K562 (cell line): ENCODE measurements around the gene TIPARP. TPM values are rescaled to one million over a fixed set of nuclear protein-coding genes. Genes with fewer than 3 reads are reported as not detected.

Experiments
- ATAC-seq: fragments of 200-7000 bp; cut with Tn5 transposase; 3 replicates; pipeline ENCODE4 v1.9.1; 2020; ENCODE audit warnings: moderate library complexity
- BruUV-seq: library from RNA; stranded (reverse); fragments of 400-500 nt; replicated peaks from 2 replicates; lab custom pipeline; 2021; lab: Mats Ljungman, UMichigan
- CTCF ChIA-PET: fragments of 300-600 bp; formaldehyde crosslinking; extraction: SDS; loops from one replicate; lab custom pipeline; 2021; ENCODE audit warnings: low intra/inter-chr PET ratio; lab: Yijun Ruan, JAX
- POLR2A ChIA-PET: fragments of 300-600, 350-650 bp; sonication (Branson Sonifier 250); formaldehyde crosslinking; extraction: SDS; loops from one replicate; lab custom pipeline; 2021; ENCODE audit warnings: antibody characterized with exemption, inconsistent platforms; lab: Yijun Ruan, JAX
- DNase-seq, 4 experiments: peaks; one replicate each; pipeline versions ENCODE4 v3.0.0 to v3.0.0-alpha.2; 2011 to 2018; ENCODE audit warnings: low spot score in 3 of 4, mixed read lengths in 3 of 4; ENCODE audit errors: extremely low read depth in 1 of 4
- FAIRE-seq: peaks from 2 replicates; lab custom pipeline; 2011; peaks lifted over from hg19 to GRCh38; lab: Jason Lieb, UNC
- H2AFZ ChIP-seq: 2 replicates; pipeline ENCODE4 v1.6.0; 2011; ENCODE audit warnings: low read depth, low read length, control low read depth, inconsistent platforms
- H3K27ac ChIP-seq: fragments of 200-600 bp; 3 replicates; pipeline ENCODE4 v1.8.0; 2011; ENCODE audit warnings: low read depth, mild to moderate bottlenecking, control low read depth, inconsistent platforms, low read length, moderate library complexity, mixed read lengths; ENCODE audit errors: extremely low read depth
- H3K27me3 ChIP-seq, 2 experiments: fragments of 300-600 bp in 1 of 2; 2 replicates in 1 of 2; 3 replicates in 1 of 2; pipeline versions ENCODE4 v1.6.0 to v1.8.0; 2011; ENCODE audit warnings: inconsistent platforms in 2 of 2, low read length in 2 of 2, mild to moderate bottlenecking in 1 of 2, mixed read lengths in 1 of 2, moderate library complexity in 1 of 2; ENCODE audit not compliant: control insufficient read depth in 2 of 2, insufficient read depth in 2 of 2
- H3K36me3 ChIP-seq: fragments of 300-600 bp; 3 replicates; pipeline ENCODE4 v1.8.0; 2011; ENCODE audit warnings: mild to moderate bottlenecking, low read length, inconsistent platforms; ENCODE audit not compliant: control insufficient read depth, insufficient read depth
- H3K4me1 ChIP-seq, 2 experiments: fragments of 200-600 bp in 1 of 2; replicated peaks in 1 of 2; 2 replicates in 1 of 2; 3 replicates in 1 of 2; pipeline versions ENCODE4 v1.5.1 to v1.8.0; 2011; ENCODE audit warnings: inconsistent platforms in 2 of 2, low read length in 2 of 2, mild to moderate bottlenecking in 1 of 2, mixed read lengths in 1 of 2, moderate library complexity in 1 of 2; ENCODE audit not compliant: control insufficient read depth in 2 of 2, insufficient read depth in 2 of 2
- H3K4me2 ChIP-seq: 2 replicates; pipeline ENCODE4 v1.6.1; 2011; ENCODE audit warnings: low read length, control low read depth, inconsistent platforms, mixed read lengths; ENCODE audit not compliant: insufficient read depth
- H3K4me3 ChIP-seq: fragments of 200-600 bp; sonication (generic), shearing (Covaris generic); 2 replicates; pipeline ENCODE4 v1.5.1; 2016; ENCODE audit warnings: control low read depth, inconsistent platforms
- H3K79me2 ChIP-seq: fragments of 200-600 bp; 3 replicates; pipeline ENCODE4 v1.8.0; 2011; ENCODE audit warnings: low read length, inconsistent platforms; ENCODE audit not compliant: control insufficient read depth, insufficient read depth
- H3K9ac ChIP-seq, 2 experiments: 2 replicates each; pipeline versions ENCODE4 v1.6.0 to v1.6.1; 2011; ENCODE audit warnings: low read depth in 2 of 2, low read length in 2 of 2, control low read depth in 1 of 2, inconsistent platforms in 1 of 2, mild to moderate bottlenecking in 1 of 2, mixed read lengths in 1 of 2; ENCODE audit not compliant: insufficient read depth in 1 of 2
- H3K9me1 ChIP-seq: one replicate; pipeline ENCODE4 v1.6.0; 2011; ENCODE audit warnings: inconsistent platforms, mild to moderate bottlenecking, low read length, moderate library complexity; ENCODE audit not compliant: control insufficient read depth, insufficient read depth
- H3K9me3 ChIP-seq: replicated peaks from 2 replicates; pipeline ENCODE4 v1.5.1; 2011; ENCODE audit warnings: low read depth, low read length, inconsistent platforms; ENCODE audit not compliant: control insufficient read depth, insufficient read depth
- H4K20me1 ChIP-seq: replicated peaks from 2 replicates; pipeline ENCODE4 v1.6.1; 2011; ENCODE audit warnings: low read length, inconsistent platforms, mixed read lengths; ENCODE audit not compliant: control insufficient read depth, insufficient read depth
- ARID2 ChIP-seq: fragments of 450-650 bp; IDR thresholded peaks from 2 replicates; pipeline ENCODE4 v1.6.1; 2017; ENCODE audit warnings: antibody characterized with exemption, mild to moderate bottlenecking
- CBX1 ChIP-seq: sonication (generic); IDR thresholded peaks from 2 replicates; pipeline ENCODE4 v1.6.1; 2016; ENCODE audit warnings: antibody characterized with exemption, low read depth, mild to moderate bottlenecking
- CREM ChIP-seq: IDR thresholded peaks from 2 replicates; pipeline ENCODE4 v1.6.1; 2014; ENCODE audit warnings: antibody characterized with exemption, low read depth
- GATAD2A ChIP-seq: fragments of 450-650 bp; IDR thresholded peaks from 2 replicates; pipeline ENCODE4 v1.6.1; 2017
- GMEB1 ChIP-seq: fragments of 250-450 bp; sonication (Bioruptor Pico); IDR thresholded peaks from 2 replicates; pipeline ENCODE4 v1.4.0; 2020; ENCODE audit warnings: mild to moderate bottlenecking
- HDAC3 ChIP-seq: fragments of 450-650 bp; IDR thresholded peaks from 2 replicates; pipeline ENCODE4 v1.6.1; 2018; ENCODE audit warnings: borderline replicate concordance, mild to moderate bottlenecking, moderate library complexity; ENCODE audit not compliant: partially characterized antibody
- ZNF23 ChIP-seq: fragments of 250-450 bp; sonication (Bioruptor Pico); IDR thresholded peaks from 2 replicates; pipeline ENCODE4 v1.4.0; 2020; ENCODE audit warnings: mild to moderate bottlenecking
- ZNF699 ChIP-seq: fragments of 250-450 bp; sonication (Bioruptor Pico); IDR thresholded peaks from 2 replicates; pipeline ENCODE4 v1.8.0; 2021; ENCODE audit warnings: mild to moderate bottlenecking, moderate library complexity; ENCODE audit not compliant: insufficient replicate concordance
- in situ Hi-C: fragments of 300-500 bp; cut with MboI; formaldehyde crosslinking; loops from 4 replicates; pipeline ENCODE4 v1.15.0; 2018; ENCODE audit warnings: inconsistent platforms, mixed read lengths
- intact Hi-C: fragments of 100-400 bp; cut with micrococcal nuclease; formaldehyde crosslinking; loops from 2 replicates; pipeline ENCODE4 v1.14.2; 2022
- polyA plus RNA-seq, 8 experiments: library from polyadenylated mRNA; depleted of rRNA in 4 of 8; stranded (reverse) in 5 of 8; unstranded in 3 of 8; fragments of >200 nt; fragmentation: Nextera tagmentation in 2 of 8; fragmentation: Illumina TruSeq in 1 of 8; extraction: Ambion mirVana in 2 of 8; extraction: Trizol in 1 of 8; gene quantifications; 2 replicates each; pipeline versions ENCODE4 v1.2.1 to v1.2.3, GENCODE V29; 2011 to 2014; ENCODE audit warnings: inconsistent platforms in 1 of 8, missing spikeins in 1 of 8
- total RNA-seq, 7 experiments: library from RNA; depleted of rRNA in 6 of 7; stranded (reverse); fragments of >200 nt in 6 of 7; fragmentation: Illumina TruSeq in 2 of 7; extraction: Trizol in 2 of 7; gene quantifications; 2 replicates each; pipeline versions ENCODE4 v1.2.1 to v1.2.3, GENCODE V29; 2011 to 2021; ENCODE audit warnings: low replicate concordance in 1 of 7
- TF ChIP-seq, protein P1 (sequence below): fragments of 450-650 bp; IDR thresholded peaks from 2 replicates; pipeline ENCODE4 v1.6.1; 2016; ENCODE audit warnings: mild to moderate bottlenecking
- TF ChIP-seq, protein P2 (sequence below): fragments of 450-650 bp; IDR thresholded peaks from 2 replicates; pipeline ENCODE4 v1.6.1; 2016; ENCODE audit warnings: borderline replicate concordance
- TF ChIP-seq, protein P3 (sequence below): fragments of 250-450 bp; sonication (Bioruptor Pico); IDR thresholded peaks from 2 replicates; pipeline ENCODE4 v1.4.0; 2020; ENCODE audit warnings: mild to moderate bottlenecking, moderate library complexity

TIPARP gene
- total and polyA plus RNA-seq, 9 of the 15 experiments (the other 6 are each of a cell fraction or from before 2014, with no cell fraction given) = 2.4 to 29.4 (median 15.1) TPM

DNA sequence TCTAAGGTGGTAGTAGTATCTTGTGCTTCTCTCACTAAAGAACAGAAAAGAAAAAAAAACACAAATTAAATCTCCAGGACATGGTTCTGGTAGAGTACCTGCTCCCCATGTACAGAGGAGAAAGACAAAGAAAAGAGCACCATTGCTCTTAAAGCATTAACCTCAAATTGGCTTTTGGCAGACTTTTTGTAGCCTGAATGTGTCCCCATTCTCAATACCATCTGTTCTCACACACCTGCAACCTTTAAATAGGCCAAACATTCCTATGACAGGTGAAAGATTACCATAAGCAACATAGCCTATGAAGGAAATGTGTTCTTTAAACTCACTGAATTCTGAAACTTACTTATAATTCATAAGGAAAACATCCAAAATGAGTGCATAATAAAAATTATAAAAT is 68.0 kb downstream of the TIPARP start:
- intact Hi-C loops = no loop called here
- no peaks in the 10 kb centered on the region for H3K9me1 ChIP-seq
- no peak overlapping the region for H3K4me2 ChIP-seq
- no peaks in the 10 kb centered on the region for H3K36me3 ChIP-seq
- POLR2A ChIA-PET = no interaction called here
- H4K20me1 ChIP-seq = no peaks in the 10 kb centered on the region
- H3K27me3 ChIP-seq = no peaks in the 10 kb centered on the region
- in situ Hi-C loops = no loop called here
- H3K4me3 ChIP-seq = no peak overlapping the region
- no peaks in the 10 kb centered on the region for H3K9me3 ChIP-seq
- H3K4me1 ChIP-seq = peaks cover 0 to 4% of the 10 kb centered on the region in 2 experiments; a peak in 1 of 5 replicates
- BruUV-seq = no TSS peak
- no peaks in the 10 kb centered on the region for H3K79me2 ChIP-seq
- no peak for DNase-seq
- no peak overlapping the region for H3K27ac ChIP-seq
- no peak overlapping the region for H2AFZ ChIP-seq
- no peak for ATAC-seq
- CTCF ChIA-PET = no interaction called here
- no peak for FAIRE-seq
- H3K9ac ChIP-seq = no peak overlapping the region
- TF ChIP-seq GMEB1 (no peak), ZNF699 (CRISPR knock-in tag) (no peak), CREM (no peak), CBX1 (no peak), GATAD2A (no peak), ZNF23 (CRISPR knock-in tag) (no peak), HDAC3 (no peak), ARID2 (no peak)
- TF ChIP-seq, protein P1, sequence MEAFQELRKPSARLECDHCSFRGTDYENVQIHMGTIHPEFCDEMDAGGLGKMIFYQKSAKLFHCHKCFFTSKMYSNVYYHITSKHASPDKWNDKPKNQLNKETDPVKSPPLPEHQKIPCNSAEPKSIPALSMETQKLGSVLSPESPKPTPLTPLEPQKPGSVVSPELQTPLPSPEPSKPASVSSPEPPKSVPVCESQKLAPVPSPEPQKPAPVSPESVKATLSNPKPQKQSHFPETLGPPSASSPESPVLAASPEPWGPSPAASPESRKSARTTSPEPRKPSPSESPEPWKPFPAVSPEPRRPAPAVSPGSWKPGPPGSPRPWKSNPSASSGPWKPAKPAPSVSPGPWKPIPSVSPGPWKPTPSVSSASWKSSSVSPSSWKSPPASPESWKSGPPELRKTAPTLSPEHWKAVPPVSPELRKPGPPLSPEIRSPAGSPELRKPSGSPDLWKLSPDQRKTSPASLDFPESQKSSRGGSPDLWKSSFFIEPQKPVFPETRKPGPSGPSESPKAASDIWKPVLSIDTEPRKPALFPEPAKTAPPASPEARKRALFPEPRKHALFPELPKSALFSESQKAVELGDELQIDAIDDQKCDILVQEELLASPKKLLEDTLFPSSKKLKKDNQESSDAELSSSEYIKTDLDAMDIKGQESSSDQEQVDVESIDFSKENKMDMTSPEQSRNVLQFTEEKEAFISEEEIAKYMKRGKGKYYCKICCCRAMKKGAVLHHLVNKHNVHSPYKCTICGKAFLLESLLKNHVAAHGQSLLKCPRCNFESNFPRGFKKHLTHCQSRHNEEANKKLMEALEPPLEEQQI = no peak
- TF ChIP-seq, protein P2, sequence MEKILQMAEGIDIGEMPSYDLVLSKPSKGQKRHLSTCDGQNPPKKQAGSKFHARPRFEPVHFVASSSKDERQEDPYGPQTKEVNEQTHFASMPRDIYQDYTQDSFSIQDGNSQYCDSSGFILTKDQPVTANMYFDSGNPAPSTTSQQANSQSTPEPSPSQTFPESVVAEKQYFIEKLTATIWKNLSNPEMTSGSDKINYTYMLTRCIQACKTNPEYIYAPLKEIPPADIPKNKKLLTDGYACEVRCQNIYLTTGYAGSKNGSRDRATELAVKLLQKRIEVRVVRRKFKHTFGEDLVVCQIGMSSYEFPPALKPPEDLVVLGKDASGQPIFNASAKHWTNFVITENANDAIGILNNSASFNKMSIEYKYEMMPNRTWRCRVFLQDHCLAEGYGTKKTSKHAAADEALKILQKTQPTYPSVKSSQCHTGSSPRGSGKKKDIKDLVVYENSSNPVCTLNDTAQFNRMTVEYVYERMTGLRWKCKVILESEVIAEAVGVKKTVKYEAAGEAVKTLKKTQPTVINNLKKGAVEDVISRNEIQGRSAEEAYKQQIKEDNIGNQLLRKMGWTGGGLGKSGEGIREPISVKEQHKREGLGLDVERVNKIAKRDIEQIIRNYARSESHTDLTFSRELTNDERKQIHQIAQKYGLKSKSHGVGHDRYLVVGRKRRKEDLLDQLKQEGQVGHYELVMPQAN = no peak
- TF ChIP-seq, protein P3, sequence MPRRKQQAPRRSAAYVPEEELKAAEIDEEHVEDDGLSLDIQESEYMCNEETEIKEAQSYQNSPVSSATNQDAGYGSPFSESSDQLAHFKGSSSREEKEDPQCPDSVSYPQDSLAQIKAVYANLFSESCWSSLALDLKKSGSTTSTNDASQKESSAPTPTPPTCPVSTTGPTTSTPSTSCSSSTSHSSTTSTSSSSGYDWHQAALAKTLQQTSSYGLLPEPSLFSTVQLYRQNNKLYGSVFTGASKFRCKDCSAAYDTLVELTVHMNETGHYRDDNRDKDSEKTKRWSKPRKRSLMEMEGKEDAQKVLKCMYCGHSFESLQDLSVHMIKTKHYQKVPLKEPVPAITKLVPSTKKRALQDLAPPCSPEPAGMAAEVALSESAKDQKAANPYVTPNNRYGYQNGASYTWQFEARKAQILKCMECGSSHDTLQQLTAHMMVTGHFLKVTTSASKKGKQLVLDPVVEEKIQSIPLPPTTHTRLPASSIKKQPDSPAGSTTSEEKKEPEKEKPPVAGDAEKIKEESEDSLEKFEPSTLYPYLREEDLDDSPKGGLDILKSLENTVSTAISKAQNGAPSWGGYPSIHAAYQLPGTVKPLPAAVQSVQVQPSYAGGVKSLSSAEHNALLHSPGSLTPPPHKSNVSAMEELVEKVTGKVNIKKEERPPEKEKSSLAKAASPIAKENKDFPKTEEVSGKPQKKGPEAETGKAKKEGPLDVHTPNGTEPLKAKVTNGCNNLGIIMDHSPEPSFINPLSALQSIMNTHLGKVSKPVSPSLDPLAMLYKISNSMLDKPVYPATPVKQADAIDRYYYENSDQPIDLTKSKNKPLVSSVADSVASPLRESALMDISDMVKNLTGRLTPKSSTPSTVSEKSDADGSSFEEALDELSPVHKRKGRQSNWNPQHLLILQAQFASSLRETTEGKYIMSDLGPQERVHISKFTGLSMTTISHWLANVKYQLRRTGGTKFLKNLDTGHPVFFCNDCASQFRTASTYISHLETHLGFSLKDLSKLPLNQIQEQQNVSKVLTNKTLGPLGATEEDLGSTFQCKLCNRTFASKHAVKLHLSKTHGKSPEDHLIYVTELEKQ (CRISPR knock-in tag) = no peak
